ENCODE measurements around the gene HOXB4.

DNA sequence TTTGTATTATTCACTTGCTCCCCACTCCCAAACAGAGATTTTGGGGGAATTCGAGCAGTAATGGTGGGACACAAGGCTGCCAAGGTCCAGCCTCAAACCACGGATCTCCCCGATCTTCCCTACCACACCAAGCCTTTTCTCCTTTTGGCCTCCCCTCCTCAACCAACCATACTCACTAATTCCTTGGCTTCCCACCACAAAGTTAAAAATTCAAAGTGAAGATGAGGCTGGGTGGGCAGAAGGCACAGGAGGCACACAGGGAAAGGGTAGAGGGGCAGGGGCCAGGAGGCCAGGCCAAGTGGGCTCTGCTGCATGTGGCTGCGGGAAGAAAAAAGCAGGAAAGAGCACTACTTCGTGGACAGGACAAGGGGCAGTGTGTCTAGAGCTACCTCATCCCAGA, 15.2 kb downstream of the HOXB4 start:
- no peak for TF ChIP-seq EZH2 (IDR thresholded peaks at IDR 0.05; ENCODE audit: borderline replicate concordance, low read depth, low read length, poor library complexity, severe bottlenecking)
- TF ChIP-seq, protein P1, sequence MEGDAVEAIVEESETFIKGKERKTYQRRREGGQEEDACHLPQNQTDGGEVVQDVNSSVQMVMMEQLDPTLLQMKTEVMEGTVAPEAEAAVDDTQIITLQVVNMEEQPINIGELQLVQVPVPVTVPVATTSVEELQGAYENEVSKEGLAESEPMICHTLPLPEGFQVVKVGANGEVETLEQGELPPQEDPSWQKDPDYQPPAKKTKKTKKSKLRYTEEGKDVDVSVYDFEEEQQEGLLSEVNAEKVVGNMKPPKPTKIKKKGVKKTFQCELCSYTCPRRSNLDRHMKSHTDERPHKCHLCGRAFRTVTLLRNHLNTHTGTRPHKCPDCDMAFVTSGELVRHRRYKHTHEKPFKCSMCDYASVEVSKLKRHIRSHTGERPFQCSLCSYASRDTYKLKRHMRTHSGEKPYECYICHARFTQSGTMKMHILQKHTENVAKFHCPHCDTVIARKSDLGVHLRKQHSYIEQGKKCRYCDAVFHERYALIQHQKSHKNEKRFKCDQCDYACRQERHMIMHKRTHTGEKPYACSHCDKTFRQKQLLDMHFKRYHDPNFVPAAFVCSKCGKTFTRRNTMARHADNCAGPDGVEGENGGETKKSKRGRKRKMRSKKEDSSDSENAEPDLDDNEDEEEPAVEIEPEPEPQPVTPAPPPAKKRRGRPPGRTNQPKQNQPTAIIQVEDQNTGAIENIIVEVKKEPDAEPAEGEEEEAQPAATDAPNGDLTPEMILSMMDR (conservative IDR thresholded peaks at IDR 0.05; ENCODE audit: low read depth, low read length): no peak

Data from A673 (cell line).